HEK293 (cell line): ENCODE results near the gene RRP12.

ENCODE experiments used
- ATF2 ChIP-seq: fragments of 450-650 bp; formaldehyde crosslinking; IDR thresholded peaks from 2 replicates; pipeline ENCODE4 v1.5.1; 2016; ENCODE audit warnings: missing biosample characterization, missing genetic modification characterization, low read depth
- BCL11A ChIP-seq: fragments of 450-650 bp; formaldehyde crosslinking; IDR thresholded peaks from 2 replicates; pipeline ENCODE4 v1.5.1; 2016; ENCODE audit warnings: low read depth, missing biosample characterization, missing genetic modification characterization
- HOXC10 ChIP-seq: sonication (generic); formaldehyde crosslinking; IDR thresholded peaks from 2 replicates; pipeline ENCODE4 v1.8.1; 2023; ENCODE audit warnings: mild to moderate bottlenecking, missing genetic modification reagents
- PRDM1 ChIP-seq: fragments of 450-650 bp; formaldehyde crosslinking; IDR thresholded peaks from 2 replicates; pipeline ENCODE4; 2016; ENCODE audit warnings: missing biosample characterization, missing genetic modification characterization
- SCRT1 ChIP-seq: fragments of 450-650 bp; formaldehyde crosslinking; IDR thresholded peaks from 2 replicates; pipeline ENCODE4 v1.5.1; 2016; ENCODE audit warnings: missing biosample characterization, missing genetic modification characterization, borderline replicate concordance
- SETDB1 ChIP-seq: IDR thresholded peaks from one replicate; pipeline ENCODE4 v1.6.1; 2017; ENCODE audit warnings: mild to moderate bottlenecking, low read length, moderate library complexity, mixed read lengths; ENCODE audit not compliant: insufficient read length
- ZBTB1 ChIP-seq: fragments of 450-650 bp; formaldehyde crosslinking; IDR thresholded peaks from 2 replicates; pipeline ENCODE4 v1.5.1; 2016; ENCODE audit warnings: missing biosample characterization, missing genetic modification characterization
- ZBTB17 ChIP-seq: fragments of 450-650 bp; formaldehyde crosslinking; IDR thresholded peaks from 2 replicates; pipeline ENCODE4 v1.5.1; 2016; ENCODE audit warnings: missing biosample characterization, missing genetic modification characterization
- ZBTB20 ChIP-seq: fragments of 450-650 bp; formaldehyde crosslinking; IDR thresholded peaks from 2 replicates; pipeline ENCODE4 v1.5.1; 2016; ENCODE audit warnings: missing biosample characterization, missing genetic modification characterization
- ZEB2 ChIP-seq: fragments of 450-650 bp; formaldehyde crosslinking; IDR thresholded peaks from 2 replicates; pipeline ENCODE4 v1.5.1; 2016; ENCODE audit warnings: missing biosample characterization, missing genetic modification characterization
- ZFHX2 ChIP-seq: fragments of 450-650 bp; formaldehyde crosslinking; conservative IDR thresholded peaks from 2 replicates; pipeline ENCODE4 v1.5.1; 2016; ENCODE audit warnings: missing biosample characterization, missing genetic modification characterization
- ZNF132 ChIP-seq: fragments of 450-650 bp; formaldehyde crosslinking; IDR thresholded peaks from 2 replicates; pipeline ENCODE4 v1.5.1; 2017; ENCODE audit warnings: missing biosample characterization, missing genetic modification characterization, borderline replicate concordance
- ZNF148 ChIP-seq: fragments of 450-650 bp; formaldehyde crosslinking; IDR thresholded peaks from 2 replicates; pipeline ENCODE4 v1.5.0; 2017; ENCODE audit warnings: missing biosample characterization, missing genetic modification characterization, borderline replicate concordance
- ZNF169 ChIP-seq: fragments of 450-650 bp; formaldehyde crosslinking; IDR thresholded peaks from 2 replicates; pipeline ENCODE4 v1.5.1; 2016; ENCODE audit warnings: missing biosample characterization, missing genetic modification characterization
- ZNF202 ChIP-seq: fragments of 450-650 bp; formaldehyde crosslinking; IDR thresholded peaks from 2 replicates; pipeline ENCODE4 v1.5.1; 2016; ENCODE audit warnings: missing biosample characterization, missing genetic modification characterization, borderline replicate concordance
- ZNF280C ChIP-seq: fragments of 450-650 bp; formaldehyde crosslinking; IDR thresholded peaks from 2 replicates; pipeline ENCODE4 v1.5.1; 2016; ENCODE audit warnings: missing biosample characterization, missing genetic modification characterization
- ZNF292 ChIP-seq: fragments of 450-650 bp; formaldehyde crosslinking; IDR thresholded peaks from 2 replicates; pipeline ENCODE4 v1.5.1; 2016; ENCODE audit warnings: low read depth, missing biosample characterization, missing genetic modification characterization, borderline replicate concordance
- ZNF311 ChIP-seq: fragments of 450-650 bp; formaldehyde crosslinking; IDR thresholded peaks from 2 replicates; pipeline ENCODE4 v1.5.1; 2017; ENCODE audit warnings: missing biosample characterization, missing genetic modification characterization, borderline replicate concordance
- ZNF335 ChIP-seq: fragments of 450-650 bp; formaldehyde crosslinking; conservative IDR thresholded peaks from 2 replicates; pipeline ENCODE4 v1.5.1; 2016; ENCODE audit warnings: missing biosample characterization, missing genetic modification characterization
- ZNF362 ChIP-seq: fragments of 450-650 bp; formaldehyde crosslinking; IDR thresholded peaks from 2 replicates; pipeline ENCODE4 v1.5.1; 2016; ENCODE audit warnings: missing biosample characterization, missing genetic modification characterization
- ZNF37A ChIP-seq: fragments of 450-650 bp; IDR thresholded peaks from 2 replicates; pipeline ENCODE4 v1.5.1; 2018; ENCODE audit warnings: missing biosample characterization, missing genetic modification characterization
- ZNF433 ChIP-seq: fragments of 450-650 bp; formaldehyde crosslinking; IDR thresholded peaks from 2 replicates; pipeline ENCODE4 v1.5.1; 2016; ENCODE audit warnings: missing biosample characterization, missing genetic modification characterization, low read depth
- ZNF561 ChIP-seq: fragments of 450-650 bp; IDR thresholded peaks from 2 replicates; pipeline ENCODE4 v1.5.1; 2018; ENCODE audit warnings: missing biosample characterization, missing genetic modification characterization, borderline replicate concordance
- ZNF600 ChIP-seq: fragments of 450-650 bp; formaldehyde crosslinking; IDR thresholded peaks from 2 replicates; pipeline ENCODE4 v1.5.1; 2016; ENCODE audit warnings: missing biosample characterization, missing genetic modification characterization
- ZNF639 ChIP-seq: fragments of 450-650 bp; formaldehyde crosslinking; IDR thresholded peaks from 2 replicates; pipeline ENCODE4 v1.5.1; 2016; ENCODE audit warnings: missing biosample characterization, missing genetic modification characterization
- ZNF677 ChIP-seq: fragments of 450-650 bp; IDR thresholded peaks from 2 replicates; pipeline ENCODE4 v1.5.0; 2018; ENCODE audit warnings: missing biosample characterization, mild to moderate bottlenecking, missing genetic modification characterization, moderate library complexity
- ZNF785 ChIP-seq: fragments of 450-650 bp; formaldehyde crosslinking; IDR thresholded peaks from 2 replicates; pipeline ENCODE4 v1.5.1; 2016; ENCODE audit warnings: missing biosample characterization, missing genetic modification characterization
- ZNF843 ChIP-seq: fragments of 450-650 bp; formaldehyde crosslinking; IDR thresholded peaks from 2 replicates; pipeline ENCODE4 v1.5.1; 2016; ENCODE audit warnings: missing biosample characterization, missing genetic modification characterization
- ZSCAN30 ChIP-seq: fragments of 450-650 bp; IDR thresholded peaks from 2 replicates; pipeline ENCODE4 v1.5.1; 2018; ENCODE audit warnings: missing biosample characterization, mild to moderate bottlenecking, missing genetic modification characterization, moderate library complexity
- ZSCAN4 ChIP-seq: fragments of 450-650 bp; formaldehyde crosslinking; IDR thresholded peaks from 2 replicates; pipeline ENCODE4 v1.5.1; 2017; ENCODE audit warnings: missing biosample characterization, missing genetic modification characterization

Gene RRP12

GRCh38 chr10:97318772-97319651 is 82.1 kb downstream of the RRP12 start, which contains the start of gene FRAT1 (continued):
- TF ChIP-seq ZNF362: no peak
- TF ChIP-seq ZBTB17 (tag by site-specific recombination): peak; percentile 95
- TF ChIP-seq ZSCAN30 (tag by site-specific recombination): peak; percentile 94; the same call in 1 of the 2 replicates
- TF ChIP-seq ZNF169 (tag by site-specific recombination): no peak
- no peak for TF ChIP-seq ZNF132
- peak; percentile 85 for TF ChIP-seq ZFHX2 (tag by site-specific recombination)
- no peak for TF ChIP-seq BCL11A (tag by site-specific recombination)
- no peak; the same call in 1 of the 2 replicates for TF ChIP-seq ZNF677 (tag by site-specific recombination)
- TF ChIP-seq ZNF600 (tag by site-specific recombination): 0 out of 2 replicates have a peak, but pooled peaks have one; percentile 25
- TF ChIP-seq ZNF280C (tag by site-specific recombination): no peak
- TF ChIP-seq ZSCAN4 (tag by site-specific recombination): peak; percentile 57
- TF ChIP-seq ATF2 (tag by site-specific recombination): peak; percentile 99
- TF ChIP-seq ZNF335 (tag by site-specific recombination): peak; percentile 84
- TF ChIP-seq ZNF148: no peak
- no peak for TF ChIP-seq ZBTB1 (tag by site-specific recombination)
- TF ChIP-seq HOXC10 (CRISPR knock-in tag): no peak
- no peak for TF ChIP-seq ZNF785 (tag by site-specific recombination)
- peak; percentile 93 for TF ChIP-seq ZEB2 (tag by site-specific recombination)
- no peak for TF ChIP-seq ZNF202
- TF ChIP-seq SCRT1 (tag by site-specific recombination): no peak
- peak; percentile 78; the same call in 1 of the 2 replicates for TF ChIP-seq ZNF561 (tag by site-specific recombination)
- peak; percentile 26; the same call in 1 of the 2 replicates for TF ChIP-seq ZBTB20 (tag by site-specific recombination)
- TF ChIP-seq ZNF37A (tag by site-specific recombination): no peak
- no peak for TF ChIP-seq ZNF433 (tag by site-specific recombination)
- TF ChIP-seq SETDB1: no peak
- no peak for TF ChIP-seq PRDM1 (tag by site-specific recombination)
- TF ChIP-seq ZNF639 (tag by site-specific recombination): peak; percentile 91
- TF ChIP-seq ZNF311 (tag by site-specific recombination): no peak
- TF ChIP-seq ZNF843: peak; percentile 69
- no peak for TF ChIP-seq ZNF292 (tag by site-specific recombination)
